SIG-M5 (cell line): ENCODE data around the gene DZIP1L.
"Not testable (repeated sequence)": the region's sequence is repeated elsewhere in the genome, so short reads cannot be mapped to it uniquely, and the experiment has no call there.

ENCODE experiments used
- DNase-seq: peaks from one replicate; lab custom pipeline; 2025; lab: John Stamatoyannopoulos, UW

Gene DZIP1L, protein sequence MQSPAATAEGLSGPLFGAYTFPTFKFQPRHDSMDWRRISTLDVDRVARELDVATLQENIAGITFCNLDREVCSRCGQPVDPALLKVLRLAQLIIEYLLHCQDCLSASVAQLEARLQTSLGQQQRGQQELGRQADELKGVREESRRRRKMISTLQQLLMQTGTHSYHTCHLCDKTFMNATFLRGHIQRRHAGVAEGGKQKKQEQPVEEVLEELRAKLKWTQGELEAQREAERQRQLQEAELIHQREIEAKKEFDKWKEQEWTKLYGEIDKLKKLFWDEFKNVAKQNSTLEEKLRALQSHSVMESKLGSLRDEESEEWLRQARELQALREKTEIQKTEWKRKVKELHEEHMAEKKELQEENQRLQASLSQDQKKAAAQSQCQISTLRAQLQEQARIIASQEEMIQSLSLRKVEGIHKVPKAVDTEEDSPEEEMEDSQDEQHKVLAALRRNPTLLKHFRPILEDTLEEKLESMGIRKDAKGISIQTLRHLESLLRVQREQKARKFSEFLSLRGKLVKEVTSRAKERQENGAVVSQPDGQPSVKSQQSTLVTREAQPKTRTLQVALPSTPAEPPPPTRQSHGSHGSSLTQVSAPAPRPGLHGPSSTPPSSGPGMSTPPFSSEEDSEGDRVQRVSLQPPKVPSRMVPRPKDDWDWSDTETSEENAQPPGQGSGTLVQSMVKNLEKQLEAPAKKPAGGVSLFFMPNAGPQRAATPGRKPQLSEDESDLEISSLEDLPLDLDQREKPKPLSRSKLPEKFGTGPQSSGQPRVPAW

DNA sequence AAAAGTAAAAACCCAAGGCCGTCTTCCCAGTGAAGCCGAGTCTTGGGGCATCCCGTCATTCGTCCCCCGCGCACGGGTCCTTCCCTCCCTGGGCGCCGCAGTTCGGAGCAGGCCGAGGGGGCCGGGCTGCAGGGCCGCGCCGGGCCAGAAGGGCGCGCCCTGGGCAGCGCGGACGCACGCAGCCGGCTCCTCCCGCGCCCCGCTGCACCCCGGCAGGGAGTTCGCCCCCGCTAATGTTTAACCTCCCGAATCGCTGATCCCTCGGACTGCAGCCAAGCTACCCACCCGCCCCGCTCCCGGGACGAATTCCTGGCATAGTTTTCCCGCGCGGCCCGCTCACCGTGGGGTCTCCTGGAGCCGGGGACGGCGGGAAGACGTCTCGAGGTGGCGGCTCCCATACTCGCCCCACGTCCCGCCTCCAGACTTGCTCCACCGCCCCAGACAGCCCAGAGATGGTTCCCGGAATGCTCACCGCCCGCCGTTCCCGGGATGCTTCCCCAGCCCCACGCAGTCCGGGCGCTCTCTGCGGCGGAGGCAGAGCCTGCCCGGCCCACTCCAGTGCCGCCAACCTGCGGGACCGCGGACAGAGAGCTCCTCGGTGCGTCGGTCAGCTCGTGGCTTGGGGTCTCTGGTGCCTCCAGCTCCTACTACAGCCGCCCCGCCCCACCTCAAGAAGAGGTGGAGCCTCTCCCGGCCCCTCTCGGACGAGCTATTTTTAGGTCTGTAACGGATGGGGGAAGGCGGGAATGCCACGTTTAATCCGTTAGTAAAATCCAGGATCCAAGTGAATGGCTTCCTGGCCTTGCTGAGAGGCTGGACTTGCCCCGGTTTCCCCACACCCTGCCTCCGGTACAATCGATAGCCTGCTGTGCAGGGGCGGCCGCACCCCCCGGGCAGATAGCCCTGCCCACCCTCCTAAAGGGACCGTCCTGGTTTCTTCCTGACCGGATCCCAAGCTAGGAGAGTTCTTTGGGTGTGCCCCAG lies at the start of gene DZIP1L:
TSS of gene DZIP1L (minus strand) at position 621 of the 984 bp plus-strand sequence. CDS start 11,637 bp downstream, outside the sequence.
- DNase-seq: no peak

DNA sequence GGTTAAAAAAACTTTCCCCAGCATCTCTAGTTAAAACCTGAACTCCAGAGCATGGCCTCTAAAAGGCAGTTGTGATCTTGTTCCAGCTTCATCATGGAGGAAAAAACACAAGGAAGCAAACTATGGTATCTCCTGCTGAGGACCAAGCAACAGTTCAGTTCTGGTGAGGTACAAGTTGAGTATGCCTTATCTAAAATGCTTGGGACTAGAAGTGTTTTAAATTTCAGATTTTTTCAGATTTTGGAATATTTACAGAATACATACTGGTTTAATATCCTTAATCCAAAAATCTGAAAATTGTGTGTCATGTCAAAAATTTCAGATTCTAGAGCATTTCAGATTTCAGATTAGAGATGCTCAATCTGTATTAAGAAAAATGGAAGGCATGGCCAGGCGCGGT lies 49.7 kb upstream of the DZIP1L start:
- no peak for DNase-seq

DNA sequence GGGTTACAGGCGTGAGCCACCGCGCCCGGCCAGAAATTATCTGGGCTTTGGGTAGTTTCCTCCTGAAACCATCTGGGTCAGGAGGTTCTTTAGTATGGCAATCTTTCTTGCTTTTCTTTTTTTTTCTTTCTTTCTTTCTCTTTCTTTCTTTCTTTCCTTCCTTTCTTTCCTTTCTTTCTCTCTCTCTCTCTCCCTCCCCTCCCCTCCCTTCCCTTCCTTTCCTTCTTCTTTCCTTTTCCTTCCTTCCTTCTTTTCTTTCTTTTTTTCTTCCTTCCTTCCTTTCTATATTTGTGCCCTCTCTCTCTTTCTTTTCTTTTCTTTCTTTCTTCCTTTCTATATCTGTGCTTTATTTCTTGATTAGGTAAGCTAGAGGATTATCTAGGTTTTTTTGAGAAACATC lies 42.3 kb upstream of the DZIP1L start:
- DNase-seq: no peak

DNA sequence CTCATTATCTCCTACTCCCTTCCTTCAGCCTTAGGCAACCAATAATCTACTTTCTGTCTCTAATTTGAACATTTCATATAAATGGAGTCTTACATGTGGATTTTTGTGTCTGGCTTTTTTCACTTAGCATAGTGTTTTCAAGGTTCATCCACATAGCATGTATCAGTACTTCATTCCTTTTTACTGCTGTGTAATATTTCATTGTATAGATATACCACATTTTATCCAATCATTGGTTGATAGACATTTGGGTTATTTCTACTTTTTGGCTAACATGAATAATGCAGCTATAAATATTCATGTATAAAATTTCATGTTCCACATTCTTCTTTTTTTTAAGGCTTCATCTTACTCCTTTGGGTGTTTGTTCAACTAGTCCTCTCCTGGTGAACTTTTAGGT lies 39.1 kb upstream of the DZIP1L start:
- DNase-seq: no peak

DNA sequence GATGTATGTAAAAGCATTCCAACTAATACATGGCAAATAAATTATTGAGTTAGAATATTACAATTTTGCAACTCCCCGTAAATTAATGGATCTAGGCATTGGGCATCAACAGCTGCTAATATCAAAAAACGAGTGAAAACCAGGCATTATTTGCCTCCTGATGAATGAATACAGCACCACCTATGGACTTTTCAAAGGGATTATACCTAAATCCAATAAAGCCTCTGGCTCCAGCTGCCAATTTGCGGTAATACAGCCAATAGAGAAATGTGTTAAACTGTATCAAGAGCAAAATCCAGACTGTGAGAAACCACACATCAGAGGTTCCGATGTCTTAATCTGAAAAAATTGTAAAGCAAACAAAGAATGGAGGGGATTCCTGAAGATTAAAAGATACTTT lies 33.1 kb upstream of the DZIP1L start:
- no peak for DNase-seq

DNA sequence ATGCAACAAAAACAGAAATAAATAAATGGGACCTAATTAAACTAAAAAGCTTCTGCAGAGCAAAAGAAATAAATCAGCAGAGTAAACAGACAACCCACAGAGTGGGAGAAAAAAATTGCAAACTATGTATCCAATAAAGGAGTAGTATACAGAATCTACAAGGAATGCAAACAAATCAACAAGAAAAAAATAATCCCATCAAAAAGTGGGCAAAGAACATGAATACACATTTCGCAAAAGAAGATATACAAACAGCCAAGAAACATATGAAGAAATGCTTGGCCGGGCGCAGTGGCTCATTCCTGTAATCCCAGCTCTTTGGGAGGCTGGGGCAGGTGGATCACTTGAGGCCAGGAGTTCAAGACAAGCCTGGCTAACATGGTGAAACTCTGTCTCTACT lies 26.8 kb upstream of the DZIP1L start:
- DNase-seq: not testable (repeated sequence)

DNA sequence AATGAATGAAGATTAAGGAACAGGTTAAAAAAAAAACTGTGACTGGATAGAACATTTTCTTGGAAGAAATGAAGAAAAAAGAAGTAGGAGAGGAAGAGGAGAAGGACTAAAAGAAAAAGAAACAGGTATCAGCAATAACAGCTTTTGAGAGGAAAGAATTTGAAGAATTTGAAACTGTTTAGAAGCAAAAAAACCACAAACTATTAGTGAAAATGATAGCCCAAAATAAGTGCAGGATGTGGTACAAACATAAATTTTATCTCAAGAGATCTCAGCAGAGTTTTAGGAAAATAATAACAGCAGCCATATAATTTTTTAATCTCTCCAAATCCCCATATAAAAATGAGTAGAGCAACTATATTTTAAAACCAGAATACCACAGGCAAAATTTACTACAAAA lies 25.5 kb upstream of the DZIP1L start:
- DNase-seq: no peak

DNA sequence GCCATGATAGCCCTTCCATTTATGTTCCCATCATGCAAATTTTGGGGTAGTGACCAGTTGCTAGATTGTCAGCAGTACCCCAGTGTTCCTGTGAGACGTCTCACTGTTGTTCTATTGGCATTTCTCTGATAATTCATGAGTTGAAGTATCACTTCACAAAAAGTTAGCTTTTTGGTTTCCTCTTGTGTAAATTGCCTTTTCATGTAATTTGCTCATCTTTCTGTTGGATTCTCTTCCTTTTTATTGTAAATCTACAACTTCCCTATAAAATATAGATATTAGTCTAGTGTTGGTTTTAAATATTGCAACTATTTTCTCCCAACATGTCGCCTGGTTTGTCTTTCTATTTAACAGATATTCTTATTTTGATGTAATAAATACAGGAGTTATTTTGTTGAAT lies 24.3 kb upstream of the DZIP1L start:
- no peak for DNase-seq

DNA sequence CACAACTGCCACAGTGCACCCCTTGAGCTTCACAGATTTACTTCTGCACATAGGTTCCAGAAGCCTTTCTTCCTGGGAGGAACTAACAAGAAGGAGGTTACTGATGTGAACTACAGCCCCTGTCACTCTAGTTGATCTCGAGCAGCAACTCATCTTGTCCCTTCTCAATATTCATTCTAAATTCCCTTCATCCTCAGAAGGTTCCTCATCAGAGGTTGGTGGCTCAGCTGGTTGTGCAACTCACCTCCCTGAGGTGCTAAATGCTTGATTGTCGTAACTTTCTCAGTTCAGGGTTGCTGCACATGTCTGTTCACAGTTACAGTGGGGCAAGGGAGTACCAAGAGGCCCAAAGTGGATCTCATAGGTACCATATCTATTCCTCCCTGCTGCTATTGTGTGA lies 22.5 kb upstream of the DZIP1L start:
- peak; percentile 44 for DNase-seq

DNA sequence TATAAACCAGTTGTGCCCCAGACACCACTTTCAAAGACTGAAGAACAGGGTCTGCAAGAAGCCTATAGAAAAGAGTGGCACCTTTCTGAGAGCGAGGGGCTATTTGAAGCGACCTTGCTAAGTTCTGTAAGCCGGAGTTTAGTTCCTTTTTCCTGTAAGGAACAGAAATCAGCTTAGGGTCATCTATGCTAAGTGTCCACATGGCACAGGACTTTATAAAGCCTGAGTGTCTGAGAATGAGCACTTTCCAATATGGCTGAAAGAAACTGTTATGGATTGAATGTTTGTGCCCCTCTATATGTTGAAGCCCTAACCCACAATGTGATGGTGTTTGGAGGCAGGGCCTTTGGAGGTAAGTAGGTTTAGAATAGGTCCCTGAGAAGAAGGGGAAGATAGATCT lies 20.8 kb upstream of the DZIP1L start:
- no peak for DNase-seq

DNA sequence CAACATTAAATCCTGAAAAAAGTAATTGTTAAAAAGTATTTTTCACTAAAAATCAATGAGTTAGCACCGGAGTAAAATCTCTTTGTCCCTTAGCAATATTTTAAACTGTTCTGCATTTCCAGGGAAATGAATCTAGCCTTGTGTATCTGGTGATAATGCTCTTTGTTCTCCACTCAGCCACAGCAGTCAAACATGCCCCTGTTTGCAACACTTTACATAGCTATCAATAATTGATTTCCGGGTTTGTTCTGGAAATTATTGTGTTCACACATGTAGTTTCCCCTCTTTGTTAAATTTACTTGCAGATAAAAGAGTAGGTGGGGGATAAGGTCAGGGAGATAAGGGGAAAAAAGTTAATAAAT lies 20.4 kb upstream of the DZIP1L start:
- DNase-seq: no peak

DNA sequence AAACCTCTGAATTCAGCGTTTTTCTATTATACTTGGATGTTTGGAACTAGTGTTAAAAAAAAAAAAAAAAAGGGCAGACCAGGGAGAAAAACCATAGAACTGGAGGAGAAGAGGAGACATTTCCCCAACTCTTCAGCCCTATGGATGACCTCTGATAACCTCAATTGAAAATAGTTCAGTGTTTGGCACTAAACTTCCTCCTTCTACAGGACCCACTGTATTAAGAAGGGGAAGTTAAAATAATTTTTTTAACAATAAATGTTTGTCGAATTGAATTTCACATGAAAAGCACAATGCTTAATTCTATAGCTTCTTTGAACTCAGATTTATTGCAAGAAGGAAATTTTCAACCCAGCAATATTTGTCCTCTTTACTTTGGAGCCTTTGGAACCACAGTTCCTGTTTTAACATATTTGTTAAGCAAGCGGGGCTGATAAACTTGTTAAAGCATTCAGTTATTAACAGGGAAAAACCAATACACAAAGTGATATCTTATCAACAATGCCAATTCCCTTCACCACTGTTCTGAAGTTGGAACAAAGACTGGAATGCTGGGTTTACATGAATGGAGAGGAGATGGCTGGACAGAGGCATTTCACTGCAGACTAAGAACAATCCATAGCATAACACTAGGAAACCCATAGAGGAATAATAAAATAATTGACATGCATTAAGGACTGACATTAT lies 19.9 kb upstream of the DZIP1L start:
- DNase-seq: no peak

DNA sequence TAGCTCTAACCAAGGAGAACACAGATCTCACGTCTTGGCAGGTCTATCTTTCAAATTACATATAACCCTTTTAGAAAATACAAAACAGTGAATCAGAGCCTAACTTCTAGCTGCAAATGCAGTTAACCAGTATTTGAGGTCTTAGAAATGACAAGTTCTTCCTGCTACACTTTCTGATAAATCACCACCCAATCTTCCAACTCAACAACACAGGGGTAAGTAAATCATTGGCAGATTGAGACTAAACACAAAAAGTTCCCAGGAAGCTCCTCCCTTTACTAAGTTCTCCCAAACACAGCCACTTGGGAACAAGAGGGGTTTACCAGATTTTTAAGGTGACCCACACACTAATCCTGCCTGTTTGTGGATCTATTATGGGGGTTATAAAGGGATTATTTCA lies 16.8 kb upstream of the DZIP1L start, which contains the start of gene A4GNT:
TSS of gene A4GNT (minus strand) at position 152 of the 400 bp plus-strand sequence. CDS start 1,134 bp downstream, outside the sequence.
- no peak for DNase-seq

DNA sequence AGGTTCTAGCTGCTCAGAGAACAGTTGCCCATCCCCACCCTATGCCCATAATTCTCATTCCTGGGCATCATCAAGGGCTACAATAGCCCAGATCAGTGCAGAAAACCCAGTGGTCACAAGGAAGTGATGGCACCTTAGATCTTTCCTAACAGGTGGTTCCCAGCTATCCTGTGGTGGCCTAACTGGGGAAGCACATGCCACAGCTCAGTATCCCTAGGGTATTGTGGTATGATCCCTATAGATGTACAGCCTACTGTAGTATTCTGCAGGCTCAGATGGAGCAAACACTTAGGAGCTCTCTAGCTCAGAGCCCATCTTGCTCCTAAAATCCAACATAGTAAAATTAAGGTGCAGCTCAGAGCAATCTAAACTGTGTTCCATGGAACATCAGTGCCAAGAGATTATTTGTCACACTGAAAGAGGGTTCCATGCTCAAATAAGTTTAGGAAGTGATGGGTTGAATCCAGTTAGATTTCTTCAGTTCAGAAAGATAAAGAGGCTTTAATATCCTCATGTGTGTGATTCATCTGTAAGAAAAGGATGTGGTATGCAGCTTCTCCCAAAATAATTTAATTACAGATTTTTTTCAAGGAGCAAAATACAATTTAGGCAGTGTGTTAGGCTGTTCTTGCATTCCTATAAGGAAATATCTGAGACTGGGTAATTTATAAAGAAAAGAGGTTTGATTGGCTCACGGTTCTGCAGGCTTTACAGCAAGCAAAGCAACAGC lies 12.4 kb upstream of the DZIP1L start:
- DNase-seq: no peak

DNA sequence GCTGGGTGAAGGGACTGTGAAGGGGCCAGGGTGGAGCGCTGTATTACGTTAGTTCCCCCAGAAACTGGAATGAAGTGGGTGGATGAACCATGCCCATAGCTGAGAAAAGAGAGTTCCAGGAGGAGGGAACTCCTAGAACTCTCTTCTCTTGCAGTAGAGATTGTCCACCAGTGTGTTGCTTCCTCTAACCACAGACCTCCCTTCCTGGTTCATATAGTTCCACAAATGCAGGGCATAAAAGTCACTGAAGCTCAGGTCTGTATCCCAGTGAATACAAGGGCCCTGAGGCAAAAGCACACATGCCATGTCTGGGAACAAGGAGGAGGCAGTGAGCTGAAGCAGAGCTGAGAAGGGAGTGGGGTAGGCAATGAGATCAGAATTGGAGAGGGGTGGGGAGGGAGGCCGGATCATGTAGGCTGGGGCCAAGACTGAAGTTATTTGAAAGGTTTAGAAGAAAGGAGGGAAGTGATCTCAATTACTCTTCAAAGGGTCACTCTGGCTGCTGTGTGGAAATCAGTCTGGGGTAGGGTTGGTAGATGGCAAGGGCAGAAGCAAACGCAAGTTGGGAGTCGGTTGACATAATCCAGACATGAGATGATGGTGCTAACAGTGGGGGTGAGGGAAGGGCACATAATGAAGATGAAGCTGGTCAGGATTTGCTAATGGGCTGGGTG lies 10.3 kb upstream of the DZIP1L start:
- no peak for DNase-seq

DNA sequence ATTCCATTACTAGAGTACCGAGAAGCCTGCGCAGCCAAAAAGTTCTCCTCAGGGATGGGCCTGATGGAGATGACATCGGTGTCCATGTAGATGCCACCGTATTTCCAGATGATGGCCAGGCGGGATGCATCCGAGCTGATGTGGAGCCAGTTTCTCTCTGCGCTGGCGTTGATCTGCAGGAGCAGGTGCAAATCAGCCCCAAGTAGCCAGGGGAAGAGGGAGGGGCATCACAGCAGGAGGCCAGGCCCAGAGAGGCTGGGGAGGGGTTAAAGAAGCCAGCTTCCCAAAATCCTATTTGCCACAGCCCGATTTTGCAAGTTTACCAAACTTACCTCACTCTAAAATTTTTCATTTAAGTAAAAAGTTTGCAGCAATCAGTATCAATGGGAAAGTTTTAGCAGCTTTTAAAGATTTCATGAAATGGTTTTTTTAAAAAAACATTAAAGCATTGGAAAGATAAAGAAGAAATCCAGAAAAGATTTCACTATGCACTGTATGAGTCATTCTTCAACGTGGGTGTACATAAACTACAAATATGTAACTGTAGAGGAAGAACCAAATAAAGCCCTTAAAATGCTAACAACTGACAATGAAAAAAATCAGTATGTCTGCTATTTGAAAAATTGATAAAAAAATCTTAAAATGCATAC lies 9.4 kb upstream of the DZIP1L start:
- DNase-seq: no peak

DNA sequence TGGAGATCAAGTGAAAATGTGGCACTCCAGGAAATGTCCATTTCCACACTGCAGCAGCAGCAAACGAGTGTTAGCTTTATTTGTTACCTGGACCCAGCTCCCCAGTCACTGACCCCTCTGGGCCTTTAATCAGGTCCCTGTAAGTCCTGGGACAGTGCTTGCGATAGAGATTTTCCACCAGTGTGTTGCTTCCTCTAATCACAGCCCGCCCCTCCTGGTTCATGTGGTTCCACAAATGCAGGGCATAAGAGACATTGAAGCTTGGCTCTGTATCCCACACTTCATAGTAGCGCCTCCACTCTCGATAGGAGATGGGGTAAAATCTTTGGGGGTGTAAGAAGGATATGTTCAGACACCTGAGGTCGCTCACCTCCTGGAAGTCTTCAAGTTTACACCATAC lies 8.8 kb upstream of the DZIP1L start:
- DNase-seq: no peak

DNA sequence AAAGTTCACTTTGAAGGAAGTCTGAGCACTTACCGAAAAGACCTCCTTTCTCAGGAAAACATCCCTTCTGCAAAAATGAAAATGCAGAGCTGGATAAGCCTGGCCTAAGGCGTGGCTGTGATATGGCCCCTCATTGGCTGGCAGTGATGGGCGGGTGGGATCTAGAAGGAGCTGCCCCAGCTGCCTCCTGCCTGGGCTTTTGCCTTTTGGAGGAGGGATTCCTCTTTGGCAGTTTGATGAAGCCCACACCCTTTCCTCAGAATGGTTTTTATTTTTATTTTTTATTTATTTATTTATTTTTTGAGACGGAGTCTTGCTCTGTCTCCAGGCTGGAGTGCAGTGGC lies 4.0 kb upstream of the DZIP1L start:
- DNase-seq: no peak

DNA sequence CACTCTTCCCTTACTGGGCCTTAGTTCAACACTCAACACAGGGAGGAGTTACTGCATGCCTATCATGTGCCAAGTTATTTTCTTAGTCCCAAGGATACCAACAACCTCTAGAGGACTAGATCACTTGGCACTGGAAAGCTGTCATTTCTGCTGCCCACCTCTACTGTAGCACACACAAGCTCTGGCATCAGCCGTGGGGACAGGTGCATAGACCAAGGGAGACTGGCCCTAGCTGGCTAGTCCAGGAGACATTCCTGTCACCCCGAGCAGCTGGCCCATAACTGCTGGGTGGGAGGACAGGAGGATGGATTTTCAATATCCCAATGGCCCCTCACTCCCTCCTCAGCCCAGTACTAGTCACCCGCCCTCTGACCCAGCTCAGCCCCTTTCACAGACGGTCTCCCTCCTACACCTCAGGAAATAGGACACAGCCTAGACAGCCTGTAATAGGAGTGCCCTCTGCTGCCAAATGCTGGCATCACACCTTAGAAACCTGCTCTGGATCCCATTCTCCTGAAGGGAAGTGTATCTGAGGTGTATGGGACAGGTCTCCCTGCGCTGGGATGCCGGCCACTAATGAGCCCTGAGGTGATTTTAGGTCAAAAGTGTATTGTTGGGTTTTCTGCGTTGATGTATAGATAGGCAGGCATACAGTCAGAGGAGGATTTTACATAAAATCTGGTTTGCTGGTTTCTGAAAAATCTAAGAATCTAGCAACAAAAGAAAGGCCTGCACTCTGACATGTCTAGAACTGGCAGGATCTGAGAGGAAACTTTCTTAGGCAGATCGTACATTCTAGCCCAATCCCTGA lies 3.4 kb upstream of the DZIP1L start:
- no peak for DNase-seq
